A673 (cell line): ENCODE measurements around the gene ZPBP2.

Source experiments
- EZH2 ChIP-seq: fragments of 200-600 bp; sonication (generic); IDR thresholded peaks from 2 replicates; pipeline ENCODE4 v1.6.1; 2017; ENCODE audit warnings: borderline replicate concordance, low read depth, mild to moderate bottlenecking, mixed read lengths, antibody characterized with exemption, low read length; ENCODE audit not compliant: poor library complexity, severe bottlenecking
- TF ChIP-seq, protein P1 (sequence below): fragments of 300-800, 200-600 bp; sonication (generic); conservative IDR thresholded peaks from 2 replicates; pipeline ENCODE4 v1.5.1; 2017; ENCODE audit warnings: low read depth, mild to moderate bottlenecking, antibody characterized with exemption, low read length, moderate library complexity, mixed read lengths

DNA sequence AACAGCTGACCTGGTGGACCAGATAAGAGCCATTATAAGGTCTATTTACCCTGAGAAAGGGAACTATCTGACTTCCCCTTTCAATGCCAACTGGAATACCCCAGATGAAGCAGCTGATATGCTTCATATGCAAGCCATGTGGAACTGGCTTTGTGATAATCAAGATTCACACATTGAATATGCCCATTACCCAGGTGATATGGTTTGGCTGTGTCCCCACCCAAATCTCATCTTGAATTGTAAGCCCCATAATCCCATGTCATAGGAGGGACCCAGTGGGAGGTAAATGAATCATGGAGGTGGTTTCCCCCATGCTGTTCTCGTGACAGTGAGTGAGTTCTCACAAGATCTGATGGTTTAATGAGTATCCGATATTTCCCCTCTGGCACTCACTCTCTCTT, 46.0 kb upstream of the ZPBP2 start:
- TF ChIP-seq, protein P1, sequence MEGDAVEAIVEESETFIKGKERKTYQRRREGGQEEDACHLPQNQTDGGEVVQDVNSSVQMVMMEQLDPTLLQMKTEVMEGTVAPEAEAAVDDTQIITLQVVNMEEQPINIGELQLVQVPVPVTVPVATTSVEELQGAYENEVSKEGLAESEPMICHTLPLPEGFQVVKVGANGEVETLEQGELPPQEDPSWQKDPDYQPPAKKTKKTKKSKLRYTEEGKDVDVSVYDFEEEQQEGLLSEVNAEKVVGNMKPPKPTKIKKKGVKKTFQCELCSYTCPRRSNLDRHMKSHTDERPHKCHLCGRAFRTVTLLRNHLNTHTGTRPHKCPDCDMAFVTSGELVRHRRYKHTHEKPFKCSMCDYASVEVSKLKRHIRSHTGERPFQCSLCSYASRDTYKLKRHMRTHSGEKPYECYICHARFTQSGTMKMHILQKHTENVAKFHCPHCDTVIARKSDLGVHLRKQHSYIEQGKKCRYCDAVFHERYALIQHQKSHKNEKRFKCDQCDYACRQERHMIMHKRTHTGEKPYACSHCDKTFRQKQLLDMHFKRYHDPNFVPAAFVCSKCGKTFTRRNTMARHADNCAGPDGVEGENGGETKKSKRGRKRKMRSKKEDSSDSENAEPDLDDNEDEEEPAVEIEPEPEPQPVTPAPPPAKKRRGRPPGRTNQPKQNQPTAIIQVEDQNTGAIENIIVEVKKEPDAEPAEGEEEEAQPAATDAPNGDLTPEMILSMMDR = no peak
- no peak for TF ChIP-seq EZH2
